ENCODE measurements around the gene UAP1L1.
"Not testable (repeated sequence)": the region's sequence is repeated elsewhere in the genome, so short reads cannot be mapped to it uniquely, and the experiment has no call there.

The UAP1L1 gene

GRCh38 chr9:137114613-137115393 is 37.5 kb downstream of the UAP1L1 start, which contains the start of gene DPP7:
DPP7 (minus strand) TSS chr9:137114733; CDS start chr9:137114713, 20 bp downstream.
- DNase-seq (ENCODE audit: low spot score): no peak

DNA sequence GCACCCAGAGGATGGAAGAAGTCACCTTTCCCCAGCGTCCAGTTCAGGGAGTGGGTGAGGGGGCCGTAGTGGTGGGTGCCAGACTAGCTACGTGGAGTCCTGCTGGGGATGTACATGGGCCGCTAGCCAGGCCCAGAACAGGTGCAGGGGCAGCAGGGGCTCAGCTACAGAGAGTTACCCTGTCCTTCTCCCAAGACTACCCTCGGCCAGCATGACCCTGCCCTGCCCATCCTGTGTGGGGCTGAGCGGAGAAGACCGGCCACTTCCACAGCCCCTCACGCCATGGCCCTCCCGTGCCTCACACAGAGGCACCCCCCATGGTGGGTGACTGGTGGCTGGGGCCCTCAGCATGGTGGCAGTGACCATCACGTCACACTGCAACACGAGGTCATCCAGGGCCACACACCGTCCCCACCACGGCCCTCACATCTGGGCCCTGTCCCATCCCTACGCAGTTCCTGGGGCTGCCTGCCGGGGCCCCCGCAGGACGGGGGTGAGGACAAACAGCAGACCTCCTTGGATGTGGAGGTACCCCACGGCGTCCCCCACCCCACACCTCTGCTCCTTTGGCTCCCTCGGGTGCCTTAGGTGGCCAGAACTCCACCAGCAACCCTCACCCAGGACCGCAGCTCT is 38.2 kb downstream of the UAP1L1 start:
- no peak for DNase-seq (ENCODE audit: low spot score)

DNA sequence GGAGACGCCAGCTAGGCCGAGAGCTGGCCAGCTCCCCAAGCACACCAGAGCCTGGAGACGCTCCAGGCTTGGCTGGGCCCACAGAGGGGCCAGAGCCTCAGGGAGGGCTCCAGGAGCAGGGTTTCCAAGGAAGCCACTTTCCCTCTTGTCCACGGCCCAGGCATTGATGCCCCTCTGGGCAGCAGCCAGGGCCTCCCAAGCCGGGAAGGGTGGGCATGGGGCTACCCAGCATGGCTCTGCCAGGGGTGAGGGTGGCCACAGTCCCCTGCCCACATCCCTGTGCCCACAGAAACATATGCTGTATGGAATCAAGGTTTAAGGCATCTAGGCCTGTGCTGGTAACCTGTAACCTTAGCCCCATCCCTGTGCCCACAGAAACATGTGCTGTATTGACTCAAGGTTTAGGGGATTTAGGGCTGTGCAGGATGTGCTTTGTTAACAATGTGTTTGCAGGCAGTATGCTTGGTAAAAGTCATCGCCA is 38.8 kb downstream of the UAP1L1 start:
- no peak for DNase-seq (ENCODE audit: low spot score)

DNA sequence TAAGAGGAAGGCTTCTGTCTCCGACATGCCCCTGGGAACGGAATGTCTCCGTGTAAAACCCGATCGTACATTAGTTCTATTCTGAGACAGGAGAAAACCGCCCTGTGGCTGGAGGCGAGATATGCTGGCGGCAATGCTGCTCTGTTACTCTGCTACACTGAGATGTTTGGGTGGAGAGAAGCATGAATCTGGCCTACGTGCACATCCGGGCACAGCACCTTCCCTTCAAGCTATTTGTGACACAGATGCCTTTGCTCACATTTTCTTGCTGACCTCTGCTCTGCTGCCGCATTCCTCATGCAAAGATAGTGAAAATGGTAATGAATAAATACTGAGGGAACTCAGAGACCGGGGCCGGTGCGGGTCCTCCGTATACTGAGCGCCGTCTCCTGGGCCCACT is 39.4 kb downstream of the UAP1L1 start:
- DNase-seq (ENCODE audit: low spot score): no peak

DNA sequence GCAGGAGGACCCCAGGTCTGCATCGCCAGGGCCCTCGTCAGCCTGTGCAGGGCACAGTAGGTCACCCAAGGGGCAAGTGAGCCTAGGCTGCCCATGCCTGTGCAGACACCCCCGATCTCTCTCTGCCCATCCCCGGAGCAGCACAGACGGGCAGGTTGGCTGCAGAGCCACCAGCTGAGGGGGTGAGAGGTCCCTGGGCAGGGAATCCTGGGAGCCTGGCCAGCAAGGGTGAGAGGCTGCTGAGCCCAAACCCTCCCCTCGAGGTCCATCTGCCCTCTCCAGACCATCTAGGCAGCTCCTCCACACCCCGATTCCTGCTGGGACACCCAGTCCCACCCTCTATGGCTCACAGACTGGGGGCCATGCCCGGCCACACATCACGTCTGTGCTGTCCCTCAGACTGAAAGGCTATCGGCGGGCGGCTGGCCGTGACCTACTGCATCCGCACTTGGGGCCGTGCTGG is 40.0 kb downstream of the UAP1L1 start:
- no peak for DNase-seq (ENCODE audit: low spot score)

DNA sequence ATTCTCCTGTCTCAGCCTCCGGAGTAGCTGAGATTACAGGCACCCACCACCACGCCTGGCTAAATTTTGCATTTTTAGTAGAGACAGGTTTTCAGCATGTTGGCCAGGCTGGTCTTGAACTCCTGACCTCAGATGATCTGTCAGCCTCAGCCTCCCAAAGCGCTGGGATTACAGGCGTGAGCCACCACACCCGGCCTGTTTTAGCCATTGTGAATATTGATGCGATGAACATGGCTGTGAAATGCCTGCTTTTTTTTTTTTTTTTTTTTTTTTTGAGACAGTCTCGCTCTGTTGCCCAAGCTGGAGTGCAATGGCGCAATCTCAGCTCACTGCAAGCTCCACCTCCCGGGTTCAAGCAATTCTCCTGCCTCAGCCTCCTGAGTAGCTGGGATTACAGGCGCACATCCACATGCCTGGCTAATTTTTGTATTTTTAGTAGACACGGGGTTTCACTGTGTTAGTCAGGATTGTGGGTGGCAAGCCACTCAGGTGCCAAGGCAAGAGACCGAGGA is 40.8 kb downstream of the UAP1L1 start:
- DNase-seq (ENCODE audit: low spot score): not testable (repeated sequence)

GRCh38 chr9:137121927-137122795 is 44.8 kb downstream of the UAP1L1 start:
- DNase-seq (ENCODE audit: low spot score): not testable (repeated sequence)

DNA sequence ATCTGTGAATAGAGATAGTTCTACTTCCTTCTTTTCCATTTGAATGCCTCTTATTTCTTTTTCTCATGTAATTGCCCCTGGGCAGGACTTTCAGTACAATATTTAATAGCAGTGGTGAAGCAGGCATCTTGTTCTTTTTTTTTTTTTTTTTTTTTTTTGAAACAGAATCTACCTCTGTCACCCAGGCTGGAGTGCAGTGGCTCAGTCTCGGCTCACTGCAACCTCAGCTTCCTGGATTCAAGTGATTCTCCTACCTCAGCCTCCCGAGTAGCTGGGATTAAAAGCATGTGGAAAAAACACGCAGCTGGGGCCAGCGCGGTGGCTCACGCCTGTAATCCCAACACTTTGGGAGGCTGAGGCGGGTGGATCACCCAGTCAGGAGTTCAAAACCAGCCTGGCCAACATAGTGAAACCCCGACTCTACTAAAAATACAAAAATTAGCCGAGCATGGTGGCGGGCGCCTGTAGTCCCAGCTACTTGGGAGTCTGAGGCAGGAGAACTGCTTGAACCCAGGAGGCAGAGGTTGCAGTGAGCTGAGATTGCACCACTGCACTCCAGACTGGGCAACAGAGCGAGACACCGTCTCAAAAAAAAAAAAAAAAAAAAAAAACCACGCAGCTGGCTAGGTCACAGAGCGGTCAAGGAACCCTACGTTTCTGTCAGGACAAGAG is 45.6 kb downstream of the UAP1L1 start:
- DNase-seq (ENCODE audit: low spot score): not testable (repeated sequence)

- no peak for DNase-seq (ENCODE audit: low spot score)
Observed at GRCh38 chr9:137123468-137123837, 46.1 kb downstream of the UAP1L1 start.

GRCh38 chr9:137123952-137124462 is 46.7 kb downstream of the UAP1L1 start:
- DNase-seq (ENCODE audit: low spot score): not testable (repeated sequence)

GRCh38 chr9:137126786-137127185 is 49.5 kb downstream of the UAP1L1 start:
- DNase-seq (ENCODE audit: low spot score): no peak

- no peak for DNase-seq (ENCODE audit: low spot score)
Observed at GRCh38 chr9:137127301-137128157, 50.2 kb downstream of the UAP1L1 start.

DNA sequence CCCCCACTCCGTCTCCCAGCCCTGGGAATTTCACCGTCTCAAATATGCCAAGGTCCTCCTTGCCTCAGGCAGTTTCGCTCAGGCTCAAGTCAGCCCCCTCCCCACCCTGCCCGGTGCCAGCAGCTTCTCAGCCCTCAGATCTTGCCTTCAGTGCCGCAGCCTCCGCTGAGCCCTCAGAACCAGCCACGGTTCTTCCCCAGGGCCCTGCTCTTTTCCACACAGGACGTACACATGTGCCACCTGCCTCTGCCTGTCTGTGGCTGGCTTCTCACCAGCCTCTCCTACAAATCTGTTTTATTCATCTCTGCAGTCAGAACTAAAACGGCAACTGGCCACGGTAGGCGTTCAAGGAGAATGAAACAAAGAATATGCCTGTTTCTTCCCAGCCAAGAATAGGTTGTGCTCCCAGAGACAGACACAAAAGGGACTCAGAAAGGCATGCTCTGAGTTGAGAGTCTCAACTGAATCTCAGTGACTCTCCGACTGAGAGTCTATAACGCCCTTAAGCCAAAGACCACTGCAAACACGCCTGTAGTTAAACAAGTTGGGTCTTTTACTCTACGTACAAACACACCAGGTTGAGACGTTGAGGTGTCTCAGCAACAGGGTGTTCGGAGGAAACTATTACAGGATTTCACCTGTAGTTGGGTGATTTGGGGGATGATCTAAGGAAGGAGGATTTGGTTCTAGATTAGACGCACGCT is 51.0 kb downstream of the UAP1L1 start:
- no peak for DNase-seq (ENCODE audit: low spot score)

DNA sequence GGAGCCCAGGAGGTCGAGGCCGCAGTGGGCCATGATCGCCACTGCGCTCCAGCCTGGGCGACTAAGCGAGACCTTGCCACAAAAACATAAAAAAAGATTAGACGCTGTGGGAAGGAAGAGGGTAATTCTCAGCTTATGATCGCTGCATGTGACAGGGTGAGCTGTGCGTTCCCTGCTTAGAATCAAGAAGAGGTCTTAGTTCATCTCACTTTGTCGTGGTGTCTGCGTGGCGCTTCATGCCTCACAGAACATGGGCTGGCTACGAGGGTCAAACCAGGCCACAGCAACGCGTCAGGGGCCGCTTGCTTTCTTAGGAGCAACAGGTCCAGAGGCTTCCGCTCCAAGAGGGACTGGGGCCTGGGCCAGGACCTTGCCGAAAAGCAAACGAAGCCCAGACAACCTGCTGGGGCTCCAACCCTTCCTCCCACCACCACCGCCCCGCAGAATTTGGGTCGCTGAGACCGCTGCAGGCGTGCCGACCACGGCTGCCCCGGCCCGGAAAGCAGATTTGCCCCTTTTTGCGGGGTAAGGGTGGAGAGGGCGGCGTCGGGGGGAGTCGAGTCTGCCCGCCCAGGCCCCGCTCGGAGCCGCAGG is 51.6 kb downstream of the UAP1L1 start:
- DNase-seq (ENCODE audit: low spot score): no peak

DNA sequence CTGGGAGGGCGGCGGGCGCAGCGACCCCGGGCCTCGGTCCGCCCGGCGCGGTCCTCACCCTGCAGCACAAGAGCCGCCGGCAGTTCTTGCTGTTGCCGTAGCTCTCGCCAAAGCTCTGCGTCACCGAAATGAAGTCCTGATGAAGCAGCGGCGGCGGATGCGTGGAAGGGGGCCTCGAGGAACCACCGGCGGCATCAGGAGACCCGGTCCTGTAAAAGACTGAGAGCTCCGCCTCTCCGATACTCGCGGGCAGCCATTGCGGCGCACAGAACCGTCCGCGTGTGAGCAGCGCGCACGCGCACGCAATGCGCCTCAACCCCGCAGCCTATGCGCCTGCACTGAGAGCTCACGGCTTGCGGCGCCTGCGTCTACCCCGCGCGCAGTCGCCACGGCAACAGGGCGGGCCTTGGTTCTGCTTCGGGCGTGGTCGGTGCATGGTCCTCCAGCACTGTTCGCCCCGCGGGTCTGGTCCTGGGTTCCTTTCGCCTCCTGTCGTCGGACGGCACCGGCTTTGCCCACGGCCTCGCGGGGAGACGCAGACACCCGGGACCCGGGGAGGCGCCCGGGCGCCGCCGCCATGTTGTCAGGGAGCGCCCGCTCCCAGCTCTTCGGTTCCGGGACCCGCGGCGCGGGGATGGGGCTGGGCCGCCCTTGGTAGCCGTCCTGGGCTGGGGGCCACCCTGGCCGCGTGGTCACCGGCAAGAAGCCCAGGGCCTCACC is 52.3 kb downstream of the UAP1L1 start:
- DNase-seq (ENCODE audit: low spot score): peak; percentile 90

GRCh38 chr9:137130176-137130755 is 52.9 kb downstream of the UAP1L1 start:
- no peak for DNase-seq (ENCODE audit: low spot score)
